HepG2 (cell line): Measurements from ENCODE around the gene BUB1B. TPM values are rescaled to one million over a fixed set of nuclear protein-coding genes. Genes with fewer than 3 reads are reported as not detected.

Source experiments
- ATAC-seq: fragments of 200-7000 bp; cut with Tn5 transposase; 3 replicates; pipeline ENCODE4 v1.9.1; 2020; ENCODE audit warnings: mild to moderate bottlenecking, moderate library complexity
- BruUV-seq: library from RNA; stranded (reverse); fragments of 400-500 nt; replicated peaks from 2 replicates; lab custom pipeline; 2021; lab: Mats Ljungman, UMichigan
- CTCF ChIA-PET: fragments of 300-600 bp; formaldehyde crosslinking; extraction: SDS; loops from one replicate; lab custom pipeline; 2021; ENCODE audit warnings: low total read pairs, inconsistent platforms, low intra/inter-chr PET ratio; lab: Yijun Ruan, JAX
- POLR2A ChIA-PET: fragments of 350-600 bp; sonication (Branson Sonifier 250); formaldehyde crosslinking; loops from one replicate; lab custom pipeline; 2020; ENCODE audit warnings: antibody characterized with exemption, inconsistent platforms; lab: Yijun Ruan, JAX
- DNase-seq: peaks from one replicate; pipeline ENCODE4 v3.0.0-alpha.2; 2015; ENCODE audit warnings: low spot score
- FAIRE-seq: peaks from 3 replicates; lab custom pipeline; 2011; peaks lifted over from hg19 to GRCh38; lab: Jason Lieb, UNC
- H2AFZ ChIP-seq: one replicate; pipeline ENCODE4 v1.6.1; 2011; ENCODE audit warnings: low read length, inconsistent platforms
- H3K27ac ChIP-seq: fragments of 300-600 bp; 3 replicates; pipeline ENCODE4 v1.8.0; 2011; ENCODE audit warnings: mixed run types, mild to moderate bottlenecking, mixed read lengths, low read length, inconsistent platforms; ENCODE audit not compliant: insufficient read depth; ENCODE audit errors: extremely low read length
- H3K27me3 ChIP-seq, 2 experiments: fragments of 200-600 bp in 1 of 2; 2 replicates in 1 of 2; 3 replicates in 1 of 2; pipeline versions ENCODE4 v1.6.0 to v1.8.0; 2011; ENCODE audit warnings: low read length in 2 of 2, mild to moderate bottlenecking in 2 of 2, moderate library complexity in 2 of 2, inconsistent platforms in 1 of 2; ENCODE audit not compliant: insufficient read depth in 2 of 2, control insufficient read depth in 1 of 2
- H3K36me3 ChIP-seq, 2 experiments: fragments of 200-600 bp in 1 of 2; replicated peaks in 1 of 2; 2 replicates in 1 of 2; 3 replicates in 1 of 2; pipeline versions ENCODE4 v1.5.1 to v1.8.0; 2011; ENCODE audit warnings: low read length in 2 of 2, inconsistent platforms in 1 of 2; ENCODE audit not compliant: insufficient read depth in 2 of 2, control insufficient read depth in 1 of 2
- H3K4me1 ChIP-seq: 2 replicates; pipeline ENCODE4 v1.5.1; 2012; ENCODE audit warnings: low read length, inconsistent platforms; ENCODE audit not compliant: insufficient read depth
- H3K4me2 ChIP-seq: 2 replicates; pipeline ENCODE4 v1.6.0; 2011; ENCODE audit warnings: low read depth, low read length, inconsistent platforms
- H3K4me3 ChIP-seq, 3 experiments: fragments of 200-600 bp in 1 of 3; sonication (generic), shearing (Covaris generic) in 1 of 3; replicated peaks in 1 of 3; 2 replicates each; pipeline ENCODE4 v1.5.1; 2011 to 2016; ENCODE audit warnings: low read length in 3 of 3, inconsistent platforms in 2 of 3, low read depth in 2 of 3, mild to moderate bottlenecking in 2 of 3, control low read depth in 1 of 3, mixed read lengths in 1 of 3; ENCODE audit not compliant: insufficient read depth in 1 of 3
- H3K79me2 ChIP-seq: one replicate; pipeline ENCODE4 v1.6.1; 2011; ENCODE audit warnings: low read length, inconsistent platforms; ENCODE audit not compliant: insufficient read depth
- H3K9ac ChIP-seq: 2 replicates; pipeline ENCODE4 v1.6.0; 2011; ENCODE audit warnings: mild to moderate bottlenecking, low read depth, low read length, inconsistent platforms; ENCODE audit not compliant: insufficient read depth
- H3K9me3 ChIP-seq: 2 replicates; pipeline ENCODE4 v1.5.1; 2012; ENCODE audit warnings: mild to moderate bottlenecking, low read length
- H4K20me1 ChIP-seq: 2 replicates; pipeline ENCODE4 v1.6.0; 2011; ENCODE audit warnings: inconsistent platforms, mild to moderate bottlenecking, low read length, moderate library complexity; ENCODE audit not compliant: insufficient read depth
- ARID2 ChIP-seq: sonication (generic); formaldehyde crosslinking; IDR thresholded peaks from 2 replicates; pipeline ENCODE4 v1.8.1; 2022; ENCODE audit warnings: mild to moderate bottlenecking, missing genetic modification reagents, borderline replicate concordance
- ARNTL ChIP-seq: sonication (generic); formaldehyde crosslinking; IDR thresholded peaks from 2 replicates; pipeline ENCODE4 v1.4.0; 2020; ENCODE audit warnings: mild to moderate bottlenecking, missing genetic modification reagents
- ATM ChIP-seq: fragments of 450-650 bp; IDR thresholded peaks from 2 replicates; pipeline ENCODE4 v1.7.1; 2017; ENCODE audit warnings: mild to moderate bottlenecking, borderline replicate concordance
- CEBPB ChIP-seq: IDR thresholded peaks from 2 replicates; pipeline ENCODE4 v1.6.1; 2011; ENCODE audit warnings: low read depth, low read length, improper control_type of control experiment, borderline replicate concordance
- GLMP ChIP-seq: sonication (generic); formaldehyde crosslinking; IDR thresholded peaks from 2 replicates; pipeline ENCODE4 v1.9.0; 2021; ENCODE audit warnings: missing genetic modification reagents, mild to moderate bottlenecking, borderline replicate concordance
- GRHL1 ChIP-seq: sonication (generic); formaldehyde crosslinking; conservative IDR thresholded peaks from 2 replicates; pipeline ENCODE4 v1.8.0; 2022; ENCODE audit warnings: missing genetic modification reagents
- HNF4A ChIP-seq: sonication (generic); formaldehyde crosslinking; IDR thresholded peaks from 2 replicates; pipeline ENCODE4 v1.4.0; 2020; ENCODE audit warnings: missing genetic modification reagents
- MED13 ChIP-seq: sonication (generic); formaldehyde crosslinking; IDR thresholded peaks from 2 replicates; pipeline ENCODE4 v1.5.0; 2020; ENCODE audit warnings: missing genetic modification reagents
- MED8 ChIP-seq: sonication (generic); formaldehyde crosslinking; IDR thresholded peaks from 2 replicates; pipeline ENCODE4 v1.8.1; 2023; ENCODE audit warnings: mild to moderate bottlenecking, missing genetic modification reagents; ENCODE audit not compliant: insufficient replicate concordance
- PBX2 ChIP-seq: IDR thresholded peaks from 2 replicates; pipeline ENCODE4 v1.6.1; 2016; ENCODE audit warnings: control low read depth
- PITX1 ChIP-seq: sonication (generic); formaldehyde crosslinking; IDR thresholded peaks from 2 replicates; pipeline ENCODE4 v1.5.1; 2020; ENCODE audit warnings: mild to moderate bottlenecking, missing genetic modification reagents
- RFX5 ChIP-seq: IDR thresholded peaks from 2 replicates; pipeline ENCODE4 v1.6.1; 2011; ENCODE audit warnings: low read depth, low read length, improper control_type of control experiment
- SALL1 ChIP-seq: sonication (generic); formaldehyde crosslinking; IDR thresholded peaks from 2 replicates; pipeline ENCODE4 v1.8.0; 2022; ENCODE audit warnings: mild to moderate bottlenecking, missing genetic modification reagents
- SYNCRIP ChIP-seq: fragments of 200-400 bp; formaldehyde crosslinking; IDR thresholded peaks from 2 replicates; pipeline ENCODE4 v1.6.1; 2018; ENCODE audit warnings: mild to moderate bottlenecking, low read depth, low read length; ENCODE audit not compliant: insufficient read depth
- ZIK1 ChIP-seq: sonication (generic); formaldehyde crosslinking; IDR thresholded peaks from 2 replicates; pipeline ENCODE4 v1.5.0; 2020; ENCODE audit warnings: mild to moderate bottlenecking, low read depth, missing genetic modification reagents, borderline replicate concordance
- ZMYM3 ChIP-seq: sonication (generic); formaldehyde crosslinking; IDR thresholded peaks from 2 replicates; pipeline ENCODE4 v1.5.1; 2020; ENCODE audit warnings: mild to moderate bottlenecking, missing genetic modification reagents
- ZNF230 ChIP-seq: sonication (generic); formaldehyde crosslinking; IDR thresholded peaks from 2 replicates; pipeline ENCODE4 v1.4.0; 2020; ENCODE audit warnings: mild to moderate bottlenecking, missing genetic modification reagents
- ZNF232 ChIP-seq: sonication (generic); formaldehyde crosslinking; IDR thresholded peaks from 2 replicates; pipeline ENCODE4 v1.4.0; 2020; ENCODE audit warnings: missing genetic modification reagents, borderline replicate concordance
- ZNF292 ChIP-seq: sonication (generic); formaldehyde crosslinking; IDR thresholded peaks from 2 replicates; pipeline ENCODE4 v1.8.1; 2022; ENCODE audit warnings: mild to moderate bottlenecking, low read depth, missing genetic modification reagents, borderline replicate concordance
- ZNF567 ChIP-seq: sonication (generic); formaldehyde crosslinking; IDR thresholded peaks from 2 replicates; pipeline ENCODE4 v1.8.1; 2023; ENCODE audit warnings: mild to moderate bottlenecking, missing genetic modification reagents, borderline replicate concordance
- ZNF7 ChIP-seq: IDR thresholded peaks from 2 replicates; pipeline ENCODE4 v1.6.1; 2016; ENCODE audit warnings: missing biosample characterization, missing genetic modification reagents
- ZNF703 ChIP-seq: sonication (generic); formaldehyde crosslinking; IDR thresholded peaks from 2 replicates; pipeline ENCODE4 v1.5.1; 2020; ENCODE audit warnings: missing genetic modification reagents, mild to moderate bottlenecking, moderate library complexity, borderline replicate concordance
- ZSCAN20 ChIP-seq: sonication (generic); formaldehyde crosslinking; IDR thresholded peaks from 2 replicates; pipeline ENCODE4 v1.4.0; 2020; ENCODE audit warnings: missing genetic modification reagents, mild to moderate bottlenecking, borderline replicate concordance
- WGBS: methylation state at CpG from one replicate; pipeline ENCODE4 v1.1.6; 2017; ENCODE audit warnings: low lambda C conversion rate; 5-methylcytosine and 5-hydroxymethylcytosine counted together
- in situ Hi-C: cut with HindIII; loops from 2 replicates; pipeline ENCODE4 v1.10.0; 2017; ENCODE audit warnings: low pct_unique_long_range_greater_than_20kb; ENCODE audit not compliant: extremely low pct_ligation_motif_present
- intact Hi-C: fragments of 100-400 bp; cut with micrococcal nuclease; formaldehyde crosslinking; loops from one replicate; pipeline ENCODE4 v1.10.0; 2022; ENCODE audit not compliant: unreplicated experiment
- polyA plus RNA-seq, 8 experiments: library from polyadenylated mRNA; depleted of rRNA in 3 of 8; stranded (reverse) in 7 of 8; unstranded in 1 of 8; fragments of >200 nt; fragmentation: Illumina TruSeq in 4 of 8; extraction: Trizol in 4 of 8; gene quantifications; 2 replicates each; pipeline versions ENCODE4 v1.2.1 to v1.2.3, GENCODE V29; 2011 to 2016; ENCODE audit warnings: low read depth in 4 of 8, missing spikeins in 1 of 8, mixed read lengths in 1 of 8; ENCODE audit not compliant: insufficient read depth in 1 of 8
- total RNA-seq, 5 experiments: library from RNA; depleted of rRNA; stranded (reverse); fragments of >200 nt; fragmentation: Illumina TruSeq; extraction: Trizol; gene quantifications; 2 replicates each; pipeline ENCODE4 v1.2.3, GENCODE V29; 2016; ENCODE audit warnings: low read depth in 1 of 5

The BUB1B gene
- total and polyA plus RNA-seq, 2 of the 13 experiments (the other 11 are each of a cell fraction or from before 2014, with no cell fraction given) = 26.2 to 63.5 TPM

GRCh38 chr15:40244961-40245523 lies 84.2 kb downstream of the BUB1B start:
- 7% methylated on average over 5 of the region's 5 CpGs for WGBS
- H3K4me1 ChIP-seq = peaks cover 28% of the 10 kb centered on the region
- no TSS peak for BruUV-seq
- DNase-seq (peak; percentile 10), ATAC-seq (peak; percentile 85), FAIRE-seq (peak; percentile 18)
- in situ Hi-C loops = no loop called here
- H2AFZ ChIP-seq = no peak overlapping the region
- H4K20me1 ChIP-seq = no peaks in the 10 kb centered on the region
- H3K79me2 ChIP-seq = no peaks in the 10 kb centered on the region
- H3K4me3 ChIP-seq = peak overlapping the region in 1 of 3 experiments; percentile 5; a peak in 1 of 6 replicates
- H3K27me3 ChIP-seq = peaks cover 2 to 54% of the 10 kb centered on the region in 2 experiments
- H3K9ac ChIP-seq = no peak overlapping the region
- H3K4me2 ChIP-seq = peak overlapping the region; percentile 38
- no peak overlapping the region for H3K27ac ChIP-seq
- POLR2A ChIA-PET = no interaction called here
- intact Hi-C loops = no loop called here
- H3K9me3 ChIP-seq = no peaks in the 10 kb centered on the region
- CTCF ChIA-PET = no interaction called here
- H3K36me3 ChIP-seq = no peaks in the 10 kb centered on the region
- TF ChIP-seq ATM = no peak
- no peak for TF ChIP-seq ZIK1
- TF ChIP-seq ZNF567 (CRISPR knock-in tag) = no peak
- TF ChIP-seq PBX2 (CRISPR knock-in tag) = no peak
- no peak for TF ChIP-seq ZNF230 (CRISPR knock-in tag)
- TF ChIP-seq MED13 = no peak
- no peak for TF ChIP-seq GRHL1 (CRISPR knock-in tag)
- TF ChIP-seq ZNF292 (CRISPR knock-in tag) = peak; percentile 46; the same call in 1 of the 2 replicates
- no peak for TF ChIP-seq CEBPB
- no peak for TF ChIP-seq ARNTL (CRISPR knock-in tag)
- no peak for TF ChIP-seq ZSCAN20 (CRISPR knock-in tag)
- TF ChIP-seq ARID2 (CRISPR knock-in tag) = no peak
- TF ChIP-seq GLMP (CRISPR knock-in tag) = no peak
- 0 out of 2 replicates have a peak, but pooled peaks have one; percentile 22 for TF ChIP-seq SALL1 (CRISPR knock-in tag)
- no peak for TF ChIP-seq MED8 (CRISPR knock-in tag)
- TF ChIP-seq SYNCRIP = no peak
- TF ChIP-seq ZNF232 (CRISPR knock-in tag) = no peak
- no peak for TF ChIP-seq ZNF7 (CRISPR knock-in tag)
- TF ChIP-seq HNF4A (CRISPR knock-in tag) = peak; percentile 73
- 0 out of 2 replicates have a peak, but pooled peaks have one; percentile 26 for TF ChIP-seq PITX1
- TF ChIP-seq ZNF703 (CRISPR knock-in tag) = no peak
- TF ChIP-seq ZMYM3 (CRISPR knock-in tag) = 0 out of 2 replicates have a peak, but pooled peaks have one; percentile 40
- peak; percentile 63 for TF ChIP-seq RFX5
